ENCODE measurements around the gene SLC38A8. TPM values are rescaled to one million over a fixed set of nuclear protein-coding genes. Genes with fewer than 3 reads are reported as not detected.

The SLC38A8 gene
- total RNA-seq, 2 experiments from 2014 or later, result not detected

DNA sequence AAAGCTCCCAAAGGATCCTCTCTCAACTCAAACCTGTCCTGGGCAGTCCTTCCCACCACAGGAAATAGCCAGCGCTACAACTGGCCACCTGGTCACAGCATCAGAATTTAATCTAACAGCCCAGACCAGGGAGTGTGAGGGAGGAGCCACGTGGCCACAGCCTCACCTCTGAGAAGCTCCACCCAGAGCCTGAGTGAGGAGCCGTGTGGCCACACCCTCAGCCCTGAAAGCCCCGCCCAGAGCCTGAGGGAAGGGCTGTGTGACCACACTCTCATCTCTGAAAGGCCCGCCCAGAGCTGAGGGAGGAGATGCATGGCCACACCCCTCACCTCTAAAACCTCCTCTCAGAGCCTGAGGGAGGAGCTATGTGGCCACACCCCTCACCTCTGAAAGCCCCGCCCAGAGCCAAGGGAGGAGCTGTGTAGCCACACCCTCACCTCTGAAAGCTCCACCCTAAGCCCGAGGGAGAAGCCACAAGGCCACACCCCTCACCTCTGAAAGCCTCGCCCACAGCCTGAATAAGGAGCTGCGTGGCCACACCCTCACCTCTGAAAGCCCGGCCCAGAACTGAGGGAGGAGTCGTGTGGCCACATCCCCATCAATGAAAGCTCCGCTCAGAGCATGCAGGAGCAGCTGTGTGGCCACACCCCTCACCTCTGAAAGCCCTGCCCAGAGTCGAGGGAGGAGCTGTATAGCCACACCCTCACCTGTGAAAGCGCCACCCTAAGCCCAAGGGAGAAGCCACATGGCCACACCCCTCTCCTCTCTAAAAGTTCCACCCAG is 28.6 kb downstream of the SLC38A8 start:
- intact Hi-C loops (cut with micrococcal nuclease), result no loop called here
- ATAC-seq (peak; percentile 89), DNase-seq (peak; percentile 88)
- Mint-ChIP-seq H3K9me3 (no peaks in the 10 kb centered on the region), H3K36me3 (ENCODE audit: low read depth) (no peaks in the 10 kb centered on the region), H3K27me3 (peaks cover 6% of the 10 kb centered on the region), H3K4me3 (no peak overlapping the region), H3K4me1 (ENCODE audit: low read depth) (peaks cover 7% of the 10 kb centered on the region), H3K27ac (no peak overlapping the region)
- TF ChIP-seq, protein P1, sequence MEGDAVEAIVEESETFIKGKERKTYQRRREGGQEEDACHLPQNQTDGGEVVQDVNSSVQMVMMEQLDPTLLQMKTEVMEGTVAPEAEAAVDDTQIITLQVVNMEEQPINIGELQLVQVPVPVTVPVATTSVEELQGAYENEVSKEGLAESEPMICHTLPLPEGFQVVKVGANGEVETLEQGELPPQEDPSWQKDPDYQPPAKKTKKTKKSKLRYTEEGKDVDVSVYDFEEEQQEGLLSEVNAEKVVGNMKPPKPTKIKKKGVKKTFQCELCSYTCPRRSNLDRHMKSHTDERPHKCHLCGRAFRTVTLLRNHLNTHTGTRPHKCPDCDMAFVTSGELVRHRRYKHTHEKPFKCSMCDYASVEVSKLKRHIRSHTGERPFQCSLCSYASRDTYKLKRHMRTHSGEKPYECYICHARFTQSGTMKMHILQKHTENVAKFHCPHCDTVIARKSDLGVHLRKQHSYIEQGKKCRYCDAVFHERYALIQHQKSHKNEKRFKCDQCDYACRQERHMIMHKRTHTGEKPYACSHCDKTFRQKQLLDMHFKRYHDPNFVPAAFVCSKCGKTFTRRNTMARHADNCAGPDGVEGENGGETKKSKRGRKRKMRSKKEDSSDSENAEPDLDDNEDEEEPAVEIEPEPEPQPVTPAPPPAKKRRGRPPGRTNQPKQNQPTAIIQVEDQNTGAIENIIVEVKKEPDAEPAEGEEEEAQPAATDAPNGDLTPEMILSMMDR (IDR thresholded peaks at IDR 0.05), result no peak
- ChIA-PET POLR2A (interaction anchor here (0.7 to 1.5 kb wide), 2 partner anchors 13 to 46 kb away, joined by 3 to 4 read pairs; no protein-coding TSS in a partner anchor), CTCF (interaction anchor here (1.0 to 1.2 kb wide), 4 partner anchors 48 to 173 kb away, joined by 3 to 7 read pairs (median 4); partner anchors contain the start of gene TAF1C)

- TF ChIP-seq, protein P1 (IDR thresholded peaks at IDR 0.05), result no peak
- peaks cover 3% of the 10 kb centered on the region for H3K27me3 Mint-ChIP-seq
- DNase-seq (no peak), ATAC-seq (no peak)
- no peak overlapping the region for H3K27ac Mint-ChIP-seq
- H3K9me3 Mint-ChIP-seq, result no peaks in the 10 kb centered on the region
- intact Hi-C loops (cut with micrococcal nuclease), result no loop called here
- no peak overlapping the region for H3K4me3 Mint-ChIP-seq
- ChIA-PET CTCF (interaction anchor here (2.0 kb wide), 1 partner anchor 13 kb away, joined by 5 read pairs; no protein-coding TSS in a partner anchor), POLR2A (no interaction called here)
- peaks cover 3% of the 10 kb centered on the region for H3K4me1 Mint-ChIP-seq (ENCODE audit: low read depth)
- no peaks in the 10 kb centered on the region for H3K36me3 Mint-ChIP-seq (ENCODE audit: low read depth)
These were observed 33.3 kb downstream of the SLC38A8 start for GRCh38 chr16:84009282-84009681.

GRCh38 chr16:84007965-84008364 is 34.6 kb downstream of the SLC38A8 start:
- Mint-ChIP-seq H3K4me1 (ENCODE audit: low read depth) (no peaks in the 10 kb centered on the region), H3K36me3 (ENCODE audit: low read depth) (no peaks in the 10 kb centered on the region), H3K27me3 (peaks cover 3% of the 10 kb centered on the region), H3K27ac (no peak overlapping the region), H3K4me3 (no peak overlapping the region), H3K9me3 (no peaks in the 10 kb centered on the region)
- ChIA-PET POLR2A (no interaction called here), CTCF (interaction anchor here (2.0 kb wide), 1 partner anchor 12 kb away, joined by 5 read pairs; no protein-coding TSS in a partner anchor)
- TF ChIP-seq, protein P1 (IDR thresholded peaks at IDR 0.05), result no peak
- intact Hi-C loops (cut with micrococcal nuclease), result no loop called here
- DNase-seq (no peak), ATAC-seq (no peak)

- H3K27ac Mint-ChIP-seq, result no peak overlapping the region
- ChIA-PET POLR2A (no interaction called here), CTCF (interaction anchor here (2.0 kb wide), 1 partner anchor 12 kb away, joined by 5 read pairs; no protein-coding TSS in a partner anchor)
- DNase-seq (no peak), ATAC-seq (no peak)
- intact Hi-C loops (cut with micrococcal nuclease), result no loop called here
- no peaks in the 10 kb centered on the region for H3K4me1 Mint-ChIP-seq (ENCODE audit: low read depth)
- no peaks in the 10 kb centered on the region for H3K9me3 Mint-ChIP-seq
- H3K4me3 Mint-ChIP-seq, result no peak overlapping the region
- TF ChIP-seq, protein P1 (IDR thresholded peaks at IDR 0.05), result no peak
- H3K36me3 Mint-ChIP-seq (ENCODE audit: low read depth), result no peaks in the 10 kb centered on the region
- H3K27me3 Mint-ChIP-seq, result peaks cover 3% of the 10 kb centered on the region
These were observed 35.1 kb downstream of the SLC38A8 start for GRCh38 chr16:84007520-84007919.

DNA sequence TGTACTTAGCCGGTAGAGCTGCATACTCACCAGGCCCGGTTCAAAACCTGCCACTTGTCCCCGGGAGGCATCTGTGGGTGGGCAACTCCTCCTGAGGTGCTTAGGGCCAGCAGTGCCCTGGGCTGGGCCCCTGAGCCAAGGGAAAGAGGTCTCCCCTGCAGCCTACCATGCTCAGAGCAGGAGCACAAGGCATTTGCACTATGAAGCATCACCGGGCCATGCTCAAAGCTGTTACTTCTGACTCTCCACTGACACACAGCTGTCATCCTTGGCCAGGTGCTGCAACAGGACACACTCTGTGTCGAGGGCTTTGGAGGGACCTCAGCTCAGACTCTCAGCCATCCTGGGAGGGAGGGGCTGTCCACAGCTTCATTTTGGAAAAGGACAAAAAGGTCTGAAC is 37.2 kb downstream of the SLC38A8 start:
- CTCF ChIA-PET, result no interaction called here
- POLR2A ChIA-PET, result no interaction called here
- no peak for ATAC-seq
- intact Hi-C loops (cut with micrococcal nuclease), result no loop called here
- DNase-seq, result no peak
- H3K27me3 Mint-ChIP-seq, result peaks cover 3% of the 10 kb centered on the region
- no peaks in the 10 kb centered on the region for H3K9me3 Mint-ChIP-seq
- no peaks in the 10 kb centered on the region for H3K4me1 Mint-ChIP-seq (ENCODE audit: low read depth)
- TF ChIP-seq, protein P1 (IDR thresholded peaks at IDR 0.05), result no peak
- no peaks in the 10 kb centered on the region for H3K36me3 Mint-ChIP-seq (ENCODE audit: low read depth)
- no peak overlapping the region for H3K27ac Mint-ChIP-seq
- no peak overlapping the region for H3K4me3 Mint-ChIP-seq

Measured in activated CD8-positive, alpha-beta T cell treated with anti-CD3 and anti-CD28 coated beads for 36 hours (primary cell).